ENCODE results near the gene HEATR3. TPM values are rescaled to one million over a fixed set of nuclear protein-coding genes. Genes with fewer than 3 reads are reported as not detected.
A peak's percentile ranks its signal among the peaks of the same experiment; 100 is the strongest.

The HEATR3 gene
- total and polyA plus RNA-seq, 2 of the 13 experiments (the other 11 are each of a cell fraction or from before 2014, with no cell fraction given), result 22.4 to 52.4 TPM

DNA sequence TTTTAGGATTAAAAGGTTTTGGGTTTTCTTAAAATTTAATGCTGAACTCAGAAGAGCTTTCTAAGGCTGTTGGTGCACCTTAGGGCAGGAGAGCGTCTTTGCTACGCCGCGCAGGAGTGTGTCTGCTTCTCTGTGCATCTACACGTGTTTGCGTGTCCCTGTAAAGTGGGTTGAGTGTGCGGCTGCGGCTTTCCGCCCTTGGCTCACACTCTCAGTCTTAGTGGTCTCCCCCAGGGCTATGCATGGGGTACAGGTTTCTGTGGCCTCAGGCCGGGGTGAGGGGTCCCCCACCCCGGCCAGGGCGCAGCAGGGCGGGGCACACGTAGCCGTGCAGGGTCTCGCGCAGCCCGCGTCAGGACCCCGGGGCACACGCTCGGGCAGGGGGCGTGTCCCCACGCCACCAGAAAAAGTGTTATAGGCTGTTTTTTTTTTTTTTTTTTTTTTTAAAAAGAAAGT is 86.6 kb downstream of the HEATR3 start (continued):
- TF ChIP-seq, protein P1, sequence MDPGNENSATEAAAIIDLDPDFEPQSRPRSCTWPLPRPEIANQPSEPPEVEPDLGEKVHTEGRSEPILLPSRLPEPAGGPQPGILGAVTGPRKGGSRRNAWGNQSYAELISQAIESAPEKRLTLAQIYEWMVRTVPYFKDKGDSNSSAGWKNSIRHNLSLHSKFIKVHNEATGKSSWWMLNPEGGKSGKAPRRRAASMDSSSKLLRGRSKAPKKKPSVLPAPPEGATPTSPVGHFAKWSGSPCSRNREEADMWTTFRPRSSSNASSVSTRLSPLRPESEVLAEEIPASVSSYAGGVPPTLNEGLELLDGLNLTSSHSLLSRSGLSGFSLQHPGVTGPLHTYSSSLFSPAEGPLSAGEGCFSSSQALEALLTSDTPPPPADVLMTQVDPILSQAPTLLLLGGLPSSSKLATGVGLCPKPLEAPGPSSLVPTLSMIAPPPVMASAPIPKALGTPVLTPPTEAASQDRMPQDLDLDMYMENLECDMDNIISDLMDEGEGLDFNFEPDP (CRISPR knock-in tag; conservative IDR thresholded peaks at IDR 0.05), result 0 out of 2 replicates have a peak, but pooled peaks have one; percentile 83
- TF ChIP-seq HNRNPLL (IDR thresholded peaks at IDR 0.05; ENCODE audit: low read depth, low read length, poor library complexity, severe bottlenecking) (no peak), SALL2 (CRISPR knock-in tag; IDR thresholded peaks at IDR 0.05) (peak; percentile 37; the same call in 1 of the 2 replicates), KLF9 (CRISPR knock-in tag; IDR thresholded peaks at IDR 0.05; ENCODE audit: low read depth) (peak; percentile 82; the same call in 1 of the 2 replicates)
- TF ChIP-seq, protein P2, sequence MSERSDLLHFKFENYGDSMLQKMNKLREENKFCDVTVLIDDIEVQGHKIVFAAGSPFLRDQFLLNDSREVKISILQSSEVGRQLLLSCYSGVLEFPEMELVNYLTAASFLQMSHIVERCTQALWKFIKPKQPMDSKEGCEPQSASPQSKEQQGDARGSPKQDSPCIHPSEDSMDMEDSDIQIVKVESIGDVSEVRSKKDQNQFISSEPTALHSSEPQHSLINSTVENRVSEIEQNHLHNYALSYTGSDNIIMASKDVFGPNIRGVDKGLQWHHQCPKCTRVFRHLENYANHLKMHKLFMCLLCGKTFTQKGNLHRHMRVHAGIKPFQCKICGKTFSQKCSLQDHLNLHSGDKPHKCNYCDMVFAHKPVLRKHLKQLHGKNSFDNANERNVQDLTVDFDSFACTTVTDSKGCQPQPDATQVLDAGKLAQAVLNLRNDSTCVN (CRISPR knock-in tag; IDR thresholded peaks at IDR 0.05; ENCODE audit: borderline replicate concordance), result 0 out of 2 replicates have a peak, but pooled peaks have one; percentile 5
- TF ChIP-seq, protein P3, sequence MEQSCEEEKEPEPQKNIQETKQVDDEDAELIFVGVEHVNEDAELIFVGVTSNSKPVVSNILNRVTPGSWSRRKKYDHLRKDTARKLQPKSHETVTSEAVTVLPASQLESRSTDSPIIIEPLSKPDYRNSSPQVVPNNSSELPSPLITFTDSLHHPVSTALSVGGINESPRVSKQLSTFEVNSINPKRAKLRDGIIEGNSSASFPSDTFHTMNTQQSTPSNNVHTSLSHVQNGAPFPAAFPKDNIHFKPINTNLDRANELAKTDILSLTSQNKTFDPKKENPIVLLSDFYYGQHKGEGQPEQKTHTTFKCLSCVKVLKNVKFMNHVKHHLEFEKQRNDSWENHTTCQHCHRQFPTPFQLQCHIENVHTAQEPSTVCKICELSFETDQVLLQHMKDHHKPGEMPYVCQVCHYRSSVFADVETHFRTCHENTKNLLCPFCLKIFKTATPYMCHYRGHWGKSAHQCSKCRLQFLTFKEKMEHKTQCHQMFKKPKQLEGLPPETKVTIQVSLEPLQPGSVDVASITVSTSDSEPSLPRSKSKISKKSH (CRISPR knock-in tag; IDR thresholded peaks at IDR 0.05; ENCODE audit: borderline replicate concordance), result no peak

Measured in HepG2 (cell line).